ENCODE results near the gene UAP1L1.

GRCh38 chr9:137048655-137049543, 28.4 kb upstream of the UAP1L1 start:
- TF ChIP-seq CTCF (conservative IDR thresholded peaks at IDR 0.05; ENCODE audit: low read depth, low read length) (no peak), RFX5 (IDR thresholded peaks at IDR 0.05; ENCODE audit: low read depth, low read length) (no peak), CHD1 (IDR thresholded peaks at IDR 0.05; ENCODE audit: low read depth, low read length) (no peak)
